Neural cell (in vitro differentiated cells): ENCODE measurements around the gene HSPA12A. TPM values are rescaled to one million over a fixed set of nuclear protein-coding genes. Genes with fewer than 3 reads are reported as not detected.

Experiments
- H2AFZ ChIP-seq: fragments of 200-600, 300-800 bp; sonication (generic), shearing (Covaris generic); 2 replicates; pipeline ENCODE4 v1.6.0; 2014; ENCODE audit warnings: low read depth, mild to moderate bottlenecking, antibody characterized with exemption, low read length, moderate library complexity
- H3F3A ChIP-seq: fragments of 200-600 bp; shearing (Covaris generic); 2 replicates; pipeline ENCODE4 v1.6.1; 2016; ENCODE audit warnings: mild to moderate bottlenecking, moderate library complexity, mixed read lengths, antibody characterized with exemption, low read length; ENCODE audit not compliant: insufficient read depth, poor library complexity, severe bottlenecking
- H3K27ac ChIP-seq: fragments of 200-600, 300-800 bp; sonication (generic), shearing (Covaris generic); 2 replicates; pipeline ENCODE4 v1.5.1; 2014; ENCODE audit warnings: mild to moderate bottlenecking, low read length, moderate library complexity
- H3K27me3 ChIP-seq: fragments of 300-800, 200-600 bp; sonication (generic), shearing (Covaris generic); 2 replicates; pipeline ENCODE4 v1.6.0; 2014; ENCODE audit warnings: mild to moderate bottlenecking, low read depth, low read length, moderate library complexity; ENCODE audit not compliant: insufficient read depth
- H3K36me3 ChIP-seq: fragments of 300-800, 200-600 bp; sonication (generic), shearing (Covaris generic); 2 replicates; pipeline ENCODE4 v1.5.1; 2014; ENCODE audit warnings: mild to moderate bottlenecking, antibody characterized with exemption, low read length, moderate library complexity; ENCODE audit not compliant: insufficient read depth
- H3K4me2 ChIP-seq: fragments of 300-800, 200-600 bp; sonication (generic), shearing (Covaris generic); 2 replicates; pipeline ENCODE4 v1.6.0; 2014; ENCODE audit warnings: mild to moderate bottlenecking, low read length
- H3K4me3 ChIP-seq: fragments of 300-800, 200-600 bp; sonication (generic), shearing (Covaris generic); 2 replicates; pipeline ENCODE4 v1.5.1; 2014; ENCODE audit warnings: mild to moderate bottlenecking, low read length, moderate library complexity
- H3K79me2 ChIP-seq: fragments of 200-600 bp; shearing (Covaris generic); replicated peaks from 2 replicates; pipeline ENCODE4 v1.6.0; 2014; ENCODE audit warnings: mild to moderate bottlenecking, low read length, moderate library complexity; ENCODE audit not compliant: insufficient read depth
- H3K9ac ChIP-seq: fragments of 300-800, 200-600 bp; sonication (generic), shearing (Covaris generic); 2 replicates; pipeline ENCODE4 v1.6.1; 2016; ENCODE audit warnings: mild to moderate bottlenecking, low read length, mixed read lengths
- H3K9me2 ChIP-seq: fragments of 200-600 bp; shearing (Covaris generic); 2 replicates; pipeline ENCODE4 v1.6.1; 2016; ENCODE audit warnings: mild to moderate bottlenecking, low read length, mixed read lengths; ENCODE audit not compliant: insufficient read depth
- H3K9me3 ChIP-seq: fragments of 200-600, 300-800 bp; sonication (generic), shearing (Covaris generic); 2 replicates; pipeline ENCODE4 v1.6.1; 2016; ENCODE audit warnings: mild to moderate bottlenecking, mixed run types, low read length, moderate library complexity, mixed read lengths
- H4K20me1 ChIP-seq: fragments of 200-600 bp; shearing (Covaris generic); 2 replicates; pipeline ENCODE4 v1.6.1; 2016; ENCODE audit warnings: mild to moderate bottlenecking, mixed run types; ENCODE audit not compliant: insufficient read depth
- CTCF ChIP-seq: fragments of 450-650 bp; IDR thresholded peaks from 2 replicates; pipeline ENCODE4 v1.5.1; 2014; ENCODE audit warnings: antibody characterized with exemption, mild to moderate bottlenecking, moderate library complexity; ENCODE audit not compliant: poor library complexity, severe bottlenecking
- MXI1 ChIP-seq: fragments of 450-650 bp; conservative IDR thresholded peaks from 2 replicates; pipeline ENCODE4 v1.6.1; 2014; ENCODE audit warnings: antibody characterized with exemption, mild to moderate bottlenecking; ENCODE audit not compliant: poor library complexity, severe bottlenecking
- POLR2AphosphoS5 ChIP-seq: IDR thresholded peaks from 2 replicates; pipeline ENCODE4 v1.6.1; 2012
- RAD21 ChIP-seq: fragments of 450-650 bp; conservative IDR thresholded peaks from 2 replicates; pipeline ENCODE4 v1.6.1; 2014; ENCODE audit warnings: antibody characterized with exemption, mild to moderate bottlenecking, moderate library complexity
- REST ChIP-seq: IDR thresholded peaks from 2 replicates; pipeline ENCODE4 v1.6.1; 2012; ENCODE audit warnings: borderline replicate concordance
- SMC3 ChIP-seq: fragments of 450-650 bp; conservative IDR thresholded peaks from 2 replicates; pipeline ENCODE4 v1.6.1; 2014; ENCODE audit warnings: antibody characterized with exemption, mild to moderate bottlenecking, moderate library complexity; ENCODE audit not compliant: poor library complexity
- TAF1 ChIP-seq: IDR thresholded peaks from 2 replicates; pipeline ENCODE4 v1.6.1; 2012; ENCODE audit warnings: low read depth
- polyA plus RNA-seq: library from polyadenylated mRNA; depleted of rRNA; stranded (reverse); fragments of >200 nt; gene quantifications from 2 replicates; pipeline ENCODE4 v1.2.3, GENCODE V29; 2014

HSPA12A gene
- polyA plus RNA-seq, 1 donor from 2014 or later, result 5.9 TPM

GRCh38 chr10:116787893-116788665 is 45.7 kb upstream of the HSPA12A start:
- no peaks in the 10 kb centered on the region for H3K79me2 ChIP-seq
- no peak overlapping the region for H2AFZ ChIP-seq
- no peak overlapping the region for H3K4me2 ChIP-seq
- H3K9ac ChIP-seq, result no peak overlapping the region
- no peaks in the 10 kb centered on the region for H3K27me3 ChIP-seq
- H3K9me2 ChIP-seq, result no peaks in the 10 kb centered on the region
- no peak for TF ChIP-seq TAF1
- peak; percentile 96 for TF ChIP-seq CTCF
- no peak for TF ChIP-seq REST
- peak; percentile 37 for TF ChIP-seq MXI1
- TF ChIP-seq RAD21, result peak; percentile 86
- TF ChIP-seq POLR2AphosphoS5, result no peak
- peak; percentile 93 for TF ChIP-seq SMC3
- no peaks in the 10 kb centered on the region for H3K36me3 ChIP-seq
- no peaks in the 10 kb centered on the region for H4K20me1 ChIP-seq
- H3K4me3 ChIP-seq, result peak overlapping the region; percentile 57
- H3F3A ChIP-seq, result no peaks in the 10 kb centered on the region
- H3K27ac ChIP-seq, result no peak overlapping the region
- no peaks in the 10 kb centered on the region for H3K9me3 ChIP-seq

GRCh38 chr10:116787053-116787659 is 44.8 kb upstream of the HSPA12A start:
- H3K9ac ChIP-seq, result no peak overlapping the region
- H3K4me3 ChIP-seq, result no peak overlapping the region
- H3K9me3 ChIP-seq, result no peaks in the 10 kb centered on the region
- H3K9me2 ChIP-seq, result no peaks in the 10 kb centered on the region
- no peak overlapping the region for H2AFZ ChIP-seq
- TF ChIP-seq REST (no peak), SMC3 (no peak)
- H4K20me1 ChIP-seq, result no peaks in the 10 kb centered on the region
- no peaks in the 10 kb centered on the region for H3K79me2 ChIP-seq
- H3K27ac ChIP-seq, result no peak overlapping the region
- H3K4me2 ChIP-seq, result no peak overlapping the region
- H3K27me3 ChIP-seq, result no peaks in the 10 kb centered on the region
- H3K36me3 ChIP-seq, result no peaks in the 10 kb centered on the region
- no peaks in the 10 kb centered on the region for H3F3A ChIP-seq
